Gastrocnemius medialis (tissue), 4 donors: ENCODE results near the gene HINT2. TPM values are rescaled to one million over a fixed set of nuclear protein-coding genes. Genes with fewer than 3 reads are reported as not detected.

Experiments used
- ATAC-seq, 2 donors: fragments of 150-250 bp; one replicate each; pipeline ENCODE4 v1.9.1; 2016
- DNase-seq, 2 donors: peaks; one replicate each; pipeline ENCODE4 v3.0.0-alpha.2; 2019
- H3K27ac ChIP-seq, 4 donors: fragments of 200-600 bp; sonication (generic); 1 replicate in 1 of 4; 2 replicates in 3 of 4; pipeline ENCODE4 v1.5.1; 2016 to 2018; ENCODE audit warnings: mild to moderate bottlenecking in 2 of 4, moderate library complexity in 1 of 4
- H3K27me3 ChIP-seq, 3 donors: fragments of 200-600 bp; sonication (generic) in 2 of 3; 1 replicate in 1 of 3; 2 replicates in 2 of 3; pipeline versions ENCODE4 v1.5.1 to v1.6.0; 2016 to 2019; ENCODE audit warnings: mild to moderate bottlenecking in 1 of 3, moderate library complexity in 1 of 3
- H3K36me3 ChIP-seq, 2 donors: fragments of 200-600 bp; sonication (generic) in 1 of 2; one replicate each; pipeline ENCODE4 v1.5.1; 2017 to 2018
- H3K4me1 ChIP-seq, 2 donors: fragments of 200-600 bp; sonication (generic) in 1 of 2; one replicate each; pipeline ENCODE4 v1.5.1; 2016 to 2017; ENCODE audit warnings: mild to moderate bottlenecking in 2 of 2
- H3K4me3 ChIP-seq, 4 donors: fragments of 200-600 bp; sonication (generic) in 3 of 4; 1 replicate in 1 of 4; 2 replicates in 3 of 4; pipeline ENCODE4 v1.5.1; 2016 to 2019; ENCODE audit warnings: mild to moderate bottlenecking in 2 of 4
- H3K9me3 ChIP-seq, 3 donors: fragments of 200-600 bp; sonication (generic) in 2 of 3; 1 replicate in 1 of 3; 2 replicates in 2 of 3; pipeline ENCODE4 v1.5.1; 2016 to 2019
- POLR2A ChIP-seq, 2 donors: fragments of 450-650 bp; IDR thresholded peaks; one replicate each; pipeline ENCODE4 v1.6.1; 2017; ENCODE audit warnings: antibody characterized with exemption in 2 of 2, mild to moderate bottlenecking in 2 of 2, moderate library complexity in 2 of 2
- in situ Hi-C, 4 donors: fragments of 200-750 bp; cut with MboI; loops; one replicate each; pipeline versions ENCODE4 v1.15.0 to v1.8.0; 2017; ENCODE audit warnings: low sequenced_read_pairs in 4 of 4
- intact Hi-C: fragments of 100-400 bp; cut with DNase I; formaldehyde crosslinking; loops from one replicate; pipeline ENCODE4 v1.15.1; 2023; ENCODE audit warnings: low total_unique reads
- total RNA-seq, 4 donors: library from RNA; depleted of rRNA; stranded (reverse); fragments of >200 nt; gene quantifications; one replicate each; pipeline versions ENCODE4 v1.1.0 to v1.2.3, GENCODE V29; 2016
- TF ChIP-seq, protein P1 (sequence below), 5 experiments: fragments of 450-650 bp in 3 of 5; fragments of 200-600 bp in 2 of 5; sonication (generic) in 2 of 5; IDR thresholded peaks in 4 of 5; conservative IDR thresholded peaks in 1 of 5; 1 replicate in 4 of 5; 2 replicates in 1 of 5; pipeline ENCODE4 v1.5.1; 2016 to 2019; ENCODE audit warnings: antibody characterized with exemption in 5 of 5, mild to moderate bottlenecking in 3 of 5, moderate library complexity in 3 of 5

The HINT2 gene
- total RNA-seq, 4 donors from 2014 or later, result 4.5 to 26.7 (median 22.0) TPM

DNA sequence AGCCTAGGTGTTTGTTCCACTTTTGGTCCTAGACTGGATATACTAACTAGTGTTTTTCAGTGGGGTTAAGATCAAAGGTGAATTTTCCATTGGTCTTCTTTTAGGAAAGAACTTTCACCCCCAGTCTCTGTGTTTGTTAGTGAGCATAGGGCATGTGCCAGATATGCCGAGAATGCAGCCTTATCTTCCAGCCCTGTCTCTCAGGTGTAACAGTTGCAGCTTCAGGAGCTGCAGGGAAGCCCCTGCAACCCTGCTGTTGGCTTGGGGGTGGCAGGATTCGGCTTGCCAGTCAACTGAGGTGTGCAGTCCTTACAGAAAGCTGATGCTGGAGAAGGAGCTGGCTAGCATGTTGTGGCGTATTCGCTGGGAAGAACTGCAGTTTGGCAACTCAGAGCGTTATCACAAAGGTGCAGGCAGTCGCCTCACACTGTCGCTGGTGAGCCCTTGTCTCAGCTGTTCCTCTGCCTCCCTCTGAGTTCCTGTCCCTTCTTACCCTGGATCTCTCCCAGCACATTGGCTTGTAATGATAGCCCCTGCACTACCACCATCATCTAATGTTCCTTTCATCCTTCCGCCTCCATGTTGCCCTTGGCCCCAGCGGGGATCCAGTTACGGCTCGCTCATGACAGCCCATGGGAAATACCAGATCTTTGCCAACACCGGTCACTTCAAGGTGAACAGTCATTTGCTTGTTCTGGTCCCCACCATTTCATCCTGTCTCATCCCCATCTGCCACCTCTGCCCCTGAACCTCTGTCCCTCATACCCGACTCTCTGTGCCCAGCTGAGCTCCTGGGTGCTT is 13.3 kb downstream of the HINT2 start:
- DNase-seq, result no peak
- peak; percentile 41 to 47 for ATAC-seq
- peaks cover 0 to 5% of the 10 kb centered on the region in 2 donors for H3K4me1 ChIP-seq
- intact Hi-C loops (no loop called here), in situ Hi-C loops (no loop called here)
- H3K4me3 ChIP-seq, result no peak overlapping the region
- peaks cover 0 to 32% of the 10 kb centered on the region in 2 donors for H3K36me3 ChIP-seq
- no peaks in the 10 kb centered on the region for H3K9me3 ChIP-seq
- H3K27ac ChIP-seq, result peak overlapping the region in 1 of 4 donors; percentile 18
- no peaks in the 10 kb centered on the region for H3K27me3 ChIP-seq
- TF ChIP-seq, protein P1, sequence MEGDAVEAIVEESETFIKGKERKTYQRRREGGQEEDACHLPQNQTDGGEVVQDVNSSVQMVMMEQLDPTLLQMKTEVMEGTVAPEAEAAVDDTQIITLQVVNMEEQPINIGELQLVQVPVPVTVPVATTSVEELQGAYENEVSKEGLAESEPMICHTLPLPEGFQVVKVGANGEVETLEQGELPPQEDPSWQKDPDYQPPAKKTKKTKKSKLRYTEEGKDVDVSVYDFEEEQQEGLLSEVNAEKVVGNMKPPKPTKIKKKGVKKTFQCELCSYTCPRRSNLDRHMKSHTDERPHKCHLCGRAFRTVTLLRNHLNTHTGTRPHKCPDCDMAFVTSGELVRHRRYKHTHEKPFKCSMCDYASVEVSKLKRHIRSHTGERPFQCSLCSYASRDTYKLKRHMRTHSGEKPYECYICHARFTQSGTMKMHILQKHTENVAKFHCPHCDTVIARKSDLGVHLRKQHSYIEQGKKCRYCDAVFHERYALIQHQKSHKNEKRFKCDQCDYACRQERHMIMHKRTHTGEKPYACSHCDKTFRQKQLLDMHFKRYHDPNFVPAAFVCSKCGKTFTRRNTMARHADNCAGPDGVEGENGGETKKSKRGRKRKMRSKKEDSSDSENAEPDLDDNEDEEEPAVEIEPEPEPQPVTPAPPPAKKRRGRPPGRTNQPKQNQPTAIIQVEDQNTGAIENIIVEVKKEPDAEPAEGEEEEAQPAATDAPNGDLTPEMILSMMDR (IDR thresholded peaks at IDR 0.05 in 4 of 5, conservative IDR thresholded peaks at IDR 0.05 in 1 of 5), result no peak
- TF ChIP-seq POLR2A (IDR thresholded peaks at IDR 0.05), result no peak

DNA sequence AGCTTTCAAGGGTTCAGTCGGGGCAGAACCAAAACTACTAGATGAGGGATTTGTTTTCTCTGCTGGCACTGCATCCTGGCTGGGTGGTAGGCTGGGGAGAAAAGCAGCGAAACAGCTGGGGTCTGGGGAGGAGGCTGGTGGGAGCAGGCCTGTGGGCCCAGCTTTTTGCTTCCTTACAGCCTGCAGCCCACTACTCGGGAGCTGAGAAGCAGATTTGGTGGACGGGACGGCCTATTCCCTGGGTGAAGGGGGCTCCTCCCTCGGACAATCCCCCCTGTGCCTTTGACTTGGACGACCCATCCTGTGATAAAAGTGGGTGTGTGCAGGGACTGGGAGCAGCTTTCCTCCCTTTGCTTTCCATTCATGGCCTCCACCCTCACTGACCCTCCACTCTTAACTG is 14.3 kb downstream of the HINT2 start:
- H3K27me3 ChIP-seq, result no peaks in the 10 kb centered on the region
- TF ChIP-seq, protein P1 (IDR thresholded peaks at IDR 0.05 in 4 of 5, conservative IDR thresholded peaks at IDR 0.05 in 1 of 5), result no peak
- TF ChIP-seq POLR2A (IDR thresholded peaks at IDR 0.05), result no peak
- H3K9me3 ChIP-seq, result no peaks in the 10 kb centered on the region
- no peak for DNase-seq
- no peak for ATAC-seq
- H3K27ac ChIP-seq, result no peak overlapping the region
- H3K4me1 ChIP-seq, result peaks cover 0 to 5% of the 10 kb centered on the region in 2 donors
- intact Hi-C loops, result no loop called here
- in situ Hi-C loops, result no loop called here
- H3K4me3 ChIP-seq, result no peak overlapping the region
- H3K36me3 ChIP-seq, result peaks cover 0 to 22% of the 10 kb centered on the region in 2 donors

DNA sequence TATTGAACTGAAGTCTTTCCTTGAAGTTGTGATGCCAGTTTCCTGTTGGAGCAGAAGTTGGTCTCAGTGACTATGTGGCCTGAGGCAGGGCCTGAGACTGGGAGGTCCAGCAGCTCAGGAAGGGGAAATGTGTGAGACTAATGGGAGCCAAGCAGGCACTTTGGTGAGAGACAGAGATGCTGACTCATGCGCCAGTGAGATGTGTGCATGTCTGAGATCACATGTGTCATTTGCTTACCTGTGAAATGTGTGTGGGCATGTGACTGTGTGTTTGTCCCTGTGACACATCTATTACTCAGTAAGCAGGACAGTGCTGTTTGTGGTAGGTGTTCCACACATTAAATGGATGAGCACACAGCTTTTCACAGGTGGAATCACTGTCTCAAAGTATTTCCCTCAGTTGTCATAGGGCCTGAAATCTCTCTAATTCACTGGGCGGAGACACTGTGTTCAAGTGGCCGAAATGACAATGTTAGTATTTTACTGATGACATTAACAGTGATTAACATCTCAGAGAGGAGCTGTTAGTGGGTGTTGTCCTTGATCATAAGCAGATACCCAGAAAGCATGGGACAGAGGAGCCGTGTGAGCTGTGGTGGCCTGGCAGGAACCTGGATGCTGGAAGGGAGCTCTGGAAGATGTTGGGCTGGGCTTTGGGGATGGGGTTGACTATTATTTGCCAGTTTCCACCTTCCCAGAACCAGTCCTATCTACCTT is 16.0 kb downstream of the HINT2 start:
- Histone ChIP-seq H3K27ac (no peak overlapping the region), H3K27me3 (no peaks in the 10 kb centered on the region), H3K4me1 (peaks cover 8% of the 10 kb centered on the region in 2 donors), H3K9me3 (no peaks in the 10 kb centered on the region), H3K4me3 (no peak overlapping the region), H3K36me3 (peaks cover 0 to 17% of the 10 kb centered on the region in 2 donors)
- intact Hi-C loops, result no loop called here
- in situ Hi-C loops, result loop anchor here in 1 of 4 donors (10.0 kb wide), 1 partner anchor 76 kb away; the partner anchor contains the start of gene OR13J1
- TF ChIP-seq, protein P1 (IDR thresholded peaks at IDR 0.05 in 4 of 5, conservative IDR thresholded peaks at IDR 0.05 in 1 of 5), result no peak
- ATAC-seq, result peak; percentile 44 to 61
- DNase-seq, result no peak

DNA sequence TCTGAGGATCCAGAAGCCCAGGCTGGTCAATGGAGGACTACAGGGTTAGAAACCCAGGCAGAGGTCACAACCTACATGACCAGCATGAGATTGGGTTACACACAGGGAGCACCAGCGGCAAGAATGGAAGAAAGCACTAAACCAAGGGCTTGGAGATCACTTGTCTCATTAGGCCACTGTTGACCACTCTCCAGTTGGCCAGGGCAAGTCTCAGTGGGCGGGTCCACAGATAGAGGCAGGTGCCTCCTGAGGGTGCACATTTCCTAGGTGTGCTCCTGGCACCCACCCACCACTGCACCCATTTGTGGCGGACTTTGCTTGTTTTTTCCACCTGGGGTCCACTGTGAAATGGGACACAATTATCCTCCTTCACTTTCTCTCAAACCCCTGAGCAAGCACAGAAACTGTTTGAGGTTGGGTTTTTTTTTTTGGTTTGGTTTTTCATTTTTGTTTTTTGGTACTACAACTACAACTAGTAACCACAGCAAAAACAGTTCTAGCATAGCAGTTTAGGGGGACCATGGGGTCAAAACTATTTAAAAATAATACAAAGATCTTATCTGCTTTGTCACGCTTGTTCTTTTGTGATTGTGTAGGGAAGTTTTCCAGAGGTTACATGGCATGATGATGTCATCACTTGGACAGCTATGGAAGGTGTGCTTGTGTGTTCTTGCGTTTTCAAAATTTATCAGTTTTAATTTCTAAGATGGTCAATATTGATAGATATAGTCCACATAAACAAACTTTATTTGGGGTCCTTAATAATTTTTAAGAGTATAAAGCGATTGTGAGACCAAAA is 17.3 kb downstream of the HINT2 start:
- TF ChIP-seq, protein P1 (IDR thresholded peaks at IDR 0.05 in 4 of 5, conservative IDR thresholded peaks at IDR 0.05 in 1 of 5), result no peak
- TF ChIP-seq POLR2A (IDR thresholded peaks at IDR 0.05), result no peak
- no peak overlapping the region for H3K27ac ChIP-seq
- no peaks in the 10 kb centered on the region for H3K9me3 ChIP-seq
- no peaks in the 10 kb centered on the region for H3K27me3 ChIP-seq
- no peak overlapping the region for H3K4me3 ChIP-seq
- no peak for ATAC-seq
- H3K4me1 ChIP-seq, result peaks cover 19 to 21% of the 10 kb centered on the region in 2 donors
- DNase-seq, result no peak
- in situ Hi-C loops, result loop anchor here in 1 of 4 donors (10.0 kb wide), 1 partner anchor 77 kb away; the partner anchor contains the start of gene OR13J1
- peaks cover 0 to 14% of the 10 kb centered on the region in 2 donors for H3K36me3 ChIP-seq
- intact Hi-C loops, result no loop called here
